ENCODE measurements around the gene DLX2. TPM values are rescaled to one million over a fixed set of nuclear protein-coding genes. Genes with fewer than 3 reads are reported as not detected.
A peak's percentile ranks its signal among the peaks of the same experiment; 100 is the strongest.

Gene DLX2
- total and polyA plus RNA-seq, 2 of the 13 experiments (the other 11 are each of a cell fraction or from before 2014, with no cell fraction given): 0.07 to 0.15 TPM

DNA sequence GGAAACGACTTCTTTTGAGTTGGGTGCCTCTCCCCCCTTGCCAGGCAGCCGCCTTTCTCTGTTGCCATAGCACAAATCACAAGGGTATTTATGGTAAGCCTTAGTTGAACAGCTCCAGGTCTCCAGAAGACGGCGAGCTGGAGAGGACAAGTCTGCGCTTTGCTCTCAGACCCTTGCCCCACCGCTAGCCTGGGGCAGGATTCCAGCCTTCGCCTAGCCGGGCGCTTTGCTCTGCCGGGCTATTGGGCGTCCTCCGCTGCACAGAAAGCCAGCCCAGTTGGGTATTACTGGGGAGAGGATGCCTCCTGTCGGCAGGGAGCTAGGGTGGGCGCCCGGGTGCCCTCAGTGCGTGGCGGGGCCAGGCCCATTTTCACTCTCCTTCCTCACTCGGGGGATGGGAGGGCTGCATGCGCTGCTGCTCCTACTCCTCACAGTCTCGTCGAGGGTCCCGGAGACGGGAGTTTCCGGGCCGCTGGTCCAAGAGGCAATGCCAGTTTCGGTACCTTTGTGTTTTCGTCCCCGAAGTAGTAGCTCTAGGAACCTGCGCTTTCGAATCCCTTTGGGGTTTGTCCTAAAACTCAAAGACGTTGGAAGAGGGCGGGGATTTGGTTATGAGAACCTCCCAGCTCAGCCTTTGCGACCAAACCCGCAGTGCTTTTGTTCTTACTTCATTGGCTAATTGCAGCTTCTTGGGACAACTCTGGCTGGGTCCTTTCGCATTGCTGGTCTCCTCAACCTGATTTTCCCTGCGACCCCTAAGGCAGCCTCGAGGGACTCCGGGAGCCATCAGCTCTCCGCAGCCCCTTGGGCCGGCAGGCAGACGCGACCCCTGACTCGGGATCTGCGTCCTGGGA, 3.6 kb upstream of the DLX2 start (continued):
- TF ChIP-seq, protein P1, sequence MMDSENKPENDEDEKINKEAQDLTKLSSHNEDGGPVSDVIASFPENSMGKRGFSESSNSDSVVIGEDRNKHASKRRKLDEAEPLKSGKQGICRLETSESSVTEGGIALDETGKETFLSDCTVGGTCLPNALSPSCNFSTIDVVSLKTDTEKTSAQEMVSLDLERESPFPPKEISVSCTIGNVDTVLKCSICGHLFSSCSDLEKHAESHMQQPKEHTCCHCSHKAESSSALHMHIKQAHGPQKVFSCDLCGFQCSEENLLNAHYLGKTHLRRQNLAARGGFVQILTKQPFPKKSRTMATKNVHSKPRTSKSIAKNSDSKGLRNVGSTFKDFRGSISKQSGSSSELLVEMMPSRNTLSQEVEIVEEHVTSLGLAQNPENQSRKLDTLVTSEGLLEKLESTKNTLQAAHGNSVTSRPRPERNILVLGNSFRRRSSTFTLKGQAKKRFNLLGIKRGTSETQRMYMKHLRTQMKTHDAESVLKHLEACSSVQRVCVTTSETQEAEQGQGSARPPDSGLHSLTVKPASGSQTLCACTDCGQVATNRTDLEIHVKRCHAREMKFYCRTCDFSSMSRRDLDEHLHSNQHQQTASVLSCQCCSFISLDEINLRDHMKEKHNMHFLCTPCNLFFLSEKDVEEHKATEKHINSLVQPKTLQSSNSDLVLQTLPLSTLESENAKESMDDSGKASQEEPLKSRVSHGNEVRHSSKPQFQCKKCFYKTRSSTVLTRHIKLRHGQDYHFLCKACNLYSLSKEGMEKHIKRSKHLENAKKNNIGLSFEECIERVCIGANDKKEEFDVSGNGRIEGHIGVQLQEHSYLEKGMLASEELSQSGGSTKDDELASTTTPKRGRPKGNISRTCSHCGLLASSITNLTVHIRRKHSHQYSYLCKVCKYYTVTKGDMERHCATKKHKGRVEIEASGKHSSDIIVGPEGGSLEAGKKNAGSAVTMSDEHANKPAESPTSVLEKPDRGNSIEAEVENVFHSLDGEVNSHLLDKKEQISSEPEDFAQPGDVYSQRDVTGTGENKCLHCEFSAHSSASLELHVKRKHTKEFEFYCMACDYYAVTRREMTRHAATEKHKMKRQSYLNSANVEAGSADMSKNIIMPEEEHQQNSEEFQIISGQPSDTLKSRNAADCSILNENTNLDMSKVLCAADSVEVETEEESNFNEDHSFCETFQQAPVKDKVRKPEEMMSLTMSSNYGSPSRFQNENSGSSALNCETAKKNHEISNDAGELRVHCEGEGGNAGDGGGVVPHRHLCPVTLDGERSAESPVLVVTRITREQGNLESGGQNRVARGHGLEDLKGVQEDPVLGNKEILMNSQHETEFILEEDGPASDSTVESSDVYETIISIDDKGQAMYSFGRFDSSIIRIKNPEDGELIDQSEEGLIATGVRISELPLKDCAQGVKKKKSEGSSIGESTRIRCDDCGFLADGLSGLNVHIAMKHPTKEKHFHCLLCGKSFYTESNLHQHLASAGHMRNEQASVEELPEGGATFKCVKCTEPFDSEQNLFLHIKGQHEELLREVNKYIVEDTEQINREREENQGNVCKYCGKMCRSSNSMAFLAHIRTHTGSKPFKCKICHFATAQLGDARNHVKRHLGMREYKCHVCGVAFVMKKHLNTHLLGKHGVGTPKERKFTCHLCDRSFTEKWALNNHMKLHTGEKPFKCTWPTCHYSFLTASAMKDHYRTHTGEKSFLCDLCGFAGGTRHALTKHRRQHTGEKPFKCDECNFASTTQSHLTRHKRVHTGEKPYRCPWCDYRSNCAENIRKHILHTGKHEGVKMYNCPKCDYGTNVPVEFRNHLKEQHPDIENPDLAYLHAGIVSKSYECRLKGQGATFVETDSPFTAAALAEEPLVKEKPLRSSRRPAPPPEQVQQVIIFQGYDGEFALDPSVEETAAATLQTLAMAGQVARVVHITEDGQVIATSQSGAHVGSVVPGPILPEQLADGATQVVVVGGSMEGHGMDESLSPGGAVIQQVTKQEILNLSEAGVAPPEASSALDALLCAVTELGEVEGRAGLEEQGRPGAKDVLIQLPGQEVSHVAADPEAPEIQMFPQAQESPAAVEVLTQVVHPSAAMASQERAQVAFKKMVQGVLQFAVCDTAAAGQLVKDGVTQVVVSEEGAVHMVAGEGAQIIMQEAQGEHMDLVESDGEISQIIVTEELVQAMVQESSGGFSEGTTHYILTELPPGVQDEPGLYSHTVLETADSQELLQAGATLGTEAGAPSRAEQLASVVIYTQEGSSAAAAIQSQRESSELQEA (CRISPR knock-in tag; IDR thresholded peaks at IDR 0.05; ENCODE audit: not compliant biosample characterization): no peak
- TF ChIP-seq MTF2 (CRISPR knock-in tag; IDR thresholded peaks at IDR 0.05; ENCODE audit: borderline replicate concordance): peak; percentile 81
- TF ChIP-seq ZNF556 (CRISPR knock-in tag; IDR thresholded peaks at IDR 0.05; ENCODE audit: borderline replicate concordance): peak; percentile 57; the same call in 1 of the 2 replicates
- no peak for TF ChIP-seq ZNF746 (CRISPR knock-in tag; IDR thresholded peaks at IDR 0.05)
- TF ChIP-seq ZNF160 (CRISPR knock-in tag; IDR thresholded peaks at IDR 0.05): no peak
- no peak for TF ChIP-seq NFRKB (IDR thresholded peaks at IDR 0.05)
- no peak for TF ChIP-seq MXD3 (CRISPR knock-in tag; IDR thresholded peaks at IDR 0.05)
- TF ChIP-seq ZNF326 (CRISPR knock-in tag; IDR thresholded peaks at IDR 0.05; ENCODE audit: borderline replicate concordance): no peak
- peak; percentile 78; the same call in 1 of the 2 replicates for TF ChIP-seq NFKB2 (CRISPR knock-in tag; IDR thresholded peaks at IDR 0.05; ENCODE audit: borderline replicate concordance)
- TF ChIP-seq SNAPC5 (CRISPR knock-in tag; IDR thresholded peaks at IDR 0.05; ENCODE audit: borderline replicate concordance): no peak
- TF ChIP-seq, protein P2, sequence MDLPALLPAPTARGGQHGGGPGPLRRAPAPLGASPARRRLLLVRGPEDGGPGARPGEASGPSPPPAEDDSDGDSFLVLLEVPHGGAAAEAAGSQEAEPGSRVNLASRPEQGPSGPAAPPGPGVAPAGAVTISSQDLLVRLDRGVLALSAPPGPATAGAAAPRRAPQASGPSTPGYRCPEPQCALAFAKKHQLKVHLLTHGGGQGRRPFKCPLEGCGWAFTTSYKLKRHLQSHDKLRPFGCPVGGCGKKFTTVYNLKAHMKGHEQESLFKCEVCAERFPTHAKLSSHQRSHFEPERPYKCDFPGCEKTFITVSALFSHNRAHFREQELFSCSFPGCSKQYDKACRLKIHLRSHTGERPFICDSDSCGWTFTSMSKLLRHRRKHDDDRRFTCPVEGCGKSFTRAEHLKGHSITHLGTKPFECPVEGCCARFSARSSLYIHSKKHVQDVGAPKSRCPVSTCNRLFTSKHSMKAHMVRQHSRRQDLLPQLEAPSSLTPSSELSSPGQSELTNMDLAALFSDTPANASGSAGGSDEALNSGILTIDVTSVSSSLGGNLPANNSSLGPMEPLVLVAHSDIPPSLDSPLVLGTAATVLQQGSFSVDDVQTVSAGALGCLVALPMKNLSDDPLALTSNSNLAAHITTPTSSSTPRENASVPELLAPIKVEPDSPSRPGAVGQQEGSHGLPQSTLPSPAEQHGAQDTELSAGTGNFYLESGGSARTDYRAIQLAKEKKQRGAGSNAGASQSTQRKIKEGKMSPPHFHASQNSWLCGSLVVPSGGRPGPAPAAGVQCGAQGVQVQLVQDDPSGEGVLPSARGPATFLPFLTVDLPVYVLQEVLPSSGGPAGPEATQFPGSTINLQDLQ (CRISPR knock-in tag; IDR thresholded peaks at IDR 0.05): 0 out of 2 replicates have a peak, but pooled peaks have one; percentile 26
- TF ChIP-seq HMG20B (CRISPR knock-in tag; conservative IDR thresholded peaks at IDR 0.05): no peak
- TF ChIP-seq RBM22 (optimal IDR thresholded peaks at IDR 0.05; ENCODE audit: low read length): no peak
- TF ChIP-seq ZNF280B (CRISPR knock-in tag; IDR thresholded peaks at IDR 0.05; ENCODE audit: borderline replicate concordance): no peak
